Measurements from ENCODE around the gene MICU1. TPM values are rescaled to one million over a fixed set of nuclear protein-coding genes. Genes with fewer than 3 reads are reported as not detected.

MICU1 gene
- total RNA-seq, 1 experiment from 2014 or later, result 46.9 TPM

- no peak overlapping the region for H3K4me3 ChIP-seq (ENCODE audit: low read depth in 2 of 2, low read length in 2 of 2)
- H3K36me3 ChIP-seq (ENCODE audit: control insufficient read depth, insufficient read depth, low read length), result no peaks in the 10 kb centered on the region
- ChIA-PET CTCF (no interaction called here), POLR2A (interaction anchor here (0.6 kb wide), 1 partner anchor 227 kb away, joined by 4 read pairs; no protein-coding TSS in a partner anchor)
- H3K9me3 ChIP-seq (ENCODE audit: control insufficient read depth, insufficient read depth, low read depth, low read length), result no peaks in the 10 kb centered on the region
- intact Hi-C loops (cut with micrococcal nuclease; ENCODE audit: unreplicated experiment), result no loop called here
- no peak for TF ChIP-seq SIN3A (IDR thresholded peaks at IDR 0.05; ENCODE audit: borderline replicate concordance, insufficient read depth, low read depth, low read length)
- TF ChIP-seq CTCF (IDR thresholded peaks at IDR 0.05), result no peak
- TF ChIP-seq REST (IDR thresholded peaks at IDR 0.05; ENCODE audit: insufficient read depth in 1 of 2, low read depth in 2 of 2, low read length in 1 of 2), result no peak
- no peak for TF ChIP-seq POLR2AphosphoS5 (IDR thresholded peaks at IDR 0.05; ENCODE audit: low read depth, low read length)
- TF ChIP-seq TCF7L2 (IDR thresholded peaks at IDR 0.05; ENCODE audit: low read depth, low read length), result no peak
- H3K4me1 ChIP-seq (ENCODE audit: control insufficient read depth, insufficient read depth, low read length), result no peaks in the 10 kb centered on the region
- DNase-seq (ENCODE audit: low read depth, low spot score) (no peak), ATAC-seq (no peak)
- H3K27me3 ChIP-seq (ENCODE audit: control insufficient read depth, insufficient read depth, low read length), result no peaks in the 10 kb centered on the region
- in situ Hi-C loops (cut with HindIII; ENCODE audit: low pct_unique_long_range_greater_than_20kb, low sequenced_read_pairs), result no loop called here
- BruUV-seq (replicated peaks), result no TSS peak
- no peak overlapping the region for H3K27ac ChIP-seq (ENCODE audit: low read length)
These were observed 112.0 kb downstream of the MICU1 start for GRCh38 chr10:72513910-72514309.

- Histone ChIP-seq H3K27me3 (ENCODE audit: control insufficient read depth, insufficient read depth, low read length) (no peaks in the 10 kb centered on the region), H3K36me3 (ENCODE audit: control insufficient read depth, insufficient read depth, low read length) (no peaks in the 10 kb centered on the region), H3K4me1 (ENCODE audit: control insufficient read depth, insufficient read depth, low read length) (no peaks in the 10 kb centered on the region), H3K27ac (ENCODE audit: low read length) (no peak overlapping the region), H3K4me3 (ENCODE audit: low read depth in 2 of 2, low read length in 2 of 2) (no peak overlapping the region), H3K9me3 (ENCODE audit: control insufficient read depth, insufficient read depth, low read depth, low read length) (no peaks in the 10 kb centered on the region)
- no TSS peak for BruUV-seq (replicated peaks)
- no peak for TF ChIP-seq TCF7L2 (IDR thresholded peaks at IDR 0.05; ENCODE audit: low read depth, low read length)
- no peak for TF ChIP-seq REST (IDR thresholded peaks at IDR 0.05; ENCODE audit: insufficient read depth in 1 of 2, low read depth in 2 of 2, low read length in 1 of 2)
- TF ChIP-seq SIN3A (IDR thresholded peaks at IDR 0.05; ENCODE audit: borderline replicate concordance, insufficient read depth, low read depth, low read length), result no peak
- TF ChIP-seq CTCF (IDR thresholded peaks at IDR 0.05), result no peak
- no peak for TF ChIP-seq POLR2AphosphoS5 (IDR thresholded peaks at IDR 0.05; ENCODE audit: low read depth, low read length)
- no peak for DNase-seq (ENCODE audit: low read depth, low spot score)
- in situ Hi-C loops (cut with HindIII; ENCODE audit: low pct_unique_long_range_greater_than_20kb, low sequenced_read_pairs), result no loop called here
- intact Hi-C loops (cut with micrococcal nuclease; ENCODE audit: unreplicated experiment), result no loop called here
- no peak for ATAC-seq
- CTCF ChIA-PET, result no interaction called here
- POLR2A ChIA-PET, result no interaction called here
These were observed 114.4 kb downstream of the MICU1 start for GRCh38 chr10:72511459-72511858.
